ACHN (cell line): ENCODE results near the gene TLE3.

Experiments
- DNase-seq: peaks from one replicate; pipeline ENCODE4 v3.0.0-alpha.2; 2015
- in situ Hi-C: cut with HindIII; loops from 2 replicates; pipeline ENCODE4 v1.10.0; 2017; ENCODE audit warnings: low sequenced_read_pairs, low pct_ligation_motif_present, low pct_unique_long_range_greater_than_20kb

The TLE3 gene

GRCh38 chr15:70044168-70044567, 53.5 kb downstream of the TLE3 start:
- in situ Hi-C loops = no loop called here

DNA sequence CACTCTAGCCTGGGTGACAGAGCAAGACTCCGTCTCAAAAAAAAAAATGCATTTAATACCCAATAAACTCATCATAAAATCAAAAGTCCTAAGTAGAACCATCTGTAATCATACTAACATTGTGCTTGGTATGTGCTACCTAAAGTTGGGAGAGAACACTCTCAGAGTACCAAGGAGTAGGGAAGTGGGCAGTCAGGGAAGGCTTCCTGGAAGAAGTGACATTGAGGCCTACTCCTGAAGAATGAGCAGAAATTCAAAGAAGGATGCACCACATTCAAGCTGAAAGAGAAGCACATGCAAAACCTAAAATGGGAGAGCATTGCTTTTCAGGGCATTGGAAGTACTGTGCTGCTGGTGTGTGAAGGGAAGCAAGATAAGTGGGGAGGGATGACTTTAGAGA, 54.1 kb downstream of the TLE3 start:
- no peak for DNase-seq

More at GRCh38 chr15:70044168-70044567, 53.5 kb downstream of the TLE3 start:
- DNase-seq = no peak

DNA sequence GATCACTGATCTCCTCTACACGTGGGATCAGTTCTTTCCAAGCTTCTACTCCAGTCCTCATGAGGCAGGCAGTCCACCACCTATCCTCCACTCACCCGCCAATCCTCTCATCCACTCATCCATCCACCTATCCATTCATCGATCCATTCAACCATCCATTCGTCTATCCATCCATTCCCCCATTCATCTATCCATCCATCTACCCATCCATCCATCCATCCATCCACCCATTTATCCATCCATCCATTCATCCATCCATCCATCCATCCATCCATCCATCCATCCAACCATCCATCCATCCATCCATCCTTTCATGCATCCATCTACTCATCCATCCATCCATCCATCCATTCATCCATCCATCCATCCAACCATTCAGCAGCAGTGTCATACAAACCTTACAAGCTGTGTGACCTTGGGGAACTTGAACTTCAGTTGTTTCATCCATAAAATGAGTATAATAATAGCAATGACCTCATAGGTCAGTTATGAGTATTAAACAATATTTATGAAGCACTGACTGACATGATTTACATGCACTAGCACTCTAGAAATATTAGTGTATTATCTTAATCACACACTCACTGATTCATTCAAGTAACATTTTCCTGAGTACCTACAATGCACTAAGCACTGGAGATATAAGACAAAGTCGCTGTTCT, 55.0 kb downstream of the TLE3 start:
- in situ Hi-C loops = no loop called here

More for the DNA sequence above, 54.1 kb downstream of the TLE3 start:
- in situ Hi-C loops = no loop called here

GRCh38 chr15:70039917-70040316, 57.8 kb downstream of the TLE3 start:
- in situ Hi-C loops = no loop called here
- no peak for DNase-seq

More for the DNA sequence above, 55.0 kb downstream of the TLE3 start:
- no peak for DNase-seq

DNA sequence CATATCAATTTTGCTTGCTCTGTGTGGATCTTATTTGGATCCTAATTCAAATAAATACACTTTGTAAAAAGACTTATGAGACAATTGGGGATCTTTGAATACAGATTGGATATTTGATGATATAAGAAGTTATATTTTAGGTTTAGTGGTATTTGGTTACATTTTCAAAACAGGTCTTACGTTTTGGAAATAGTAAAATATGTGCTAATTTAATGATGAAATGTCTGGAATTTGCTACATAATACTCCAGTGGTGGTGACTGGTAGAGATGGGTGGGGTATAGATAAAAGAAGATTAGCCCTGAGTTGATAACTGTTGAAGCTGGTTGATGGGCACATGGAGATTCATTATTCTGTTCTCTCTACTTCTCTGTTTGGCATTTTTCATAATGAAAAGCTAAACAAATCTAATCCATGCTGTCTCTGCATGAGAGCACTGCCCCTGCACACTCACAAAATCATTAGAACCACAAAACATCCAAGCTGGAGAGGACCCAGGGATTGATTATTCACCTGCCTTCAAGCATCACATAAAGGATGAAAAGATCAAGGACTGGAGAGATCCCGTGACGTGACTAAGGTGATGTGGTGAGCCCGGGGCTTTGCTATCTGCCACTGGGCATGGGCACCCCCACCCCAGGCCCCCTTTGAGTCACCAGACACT, 58.9 kb downstream of the TLE3 start:
- in situ Hi-C loops = no loop called here
- DNase-seq = no peak

- DNase-seq = no peak
- in situ Hi-C loops = no loop called here
Observed at GRCh38 chr15:70037292-70037640, 60.5 kb downstream of the TLE3 start.

DNA sequence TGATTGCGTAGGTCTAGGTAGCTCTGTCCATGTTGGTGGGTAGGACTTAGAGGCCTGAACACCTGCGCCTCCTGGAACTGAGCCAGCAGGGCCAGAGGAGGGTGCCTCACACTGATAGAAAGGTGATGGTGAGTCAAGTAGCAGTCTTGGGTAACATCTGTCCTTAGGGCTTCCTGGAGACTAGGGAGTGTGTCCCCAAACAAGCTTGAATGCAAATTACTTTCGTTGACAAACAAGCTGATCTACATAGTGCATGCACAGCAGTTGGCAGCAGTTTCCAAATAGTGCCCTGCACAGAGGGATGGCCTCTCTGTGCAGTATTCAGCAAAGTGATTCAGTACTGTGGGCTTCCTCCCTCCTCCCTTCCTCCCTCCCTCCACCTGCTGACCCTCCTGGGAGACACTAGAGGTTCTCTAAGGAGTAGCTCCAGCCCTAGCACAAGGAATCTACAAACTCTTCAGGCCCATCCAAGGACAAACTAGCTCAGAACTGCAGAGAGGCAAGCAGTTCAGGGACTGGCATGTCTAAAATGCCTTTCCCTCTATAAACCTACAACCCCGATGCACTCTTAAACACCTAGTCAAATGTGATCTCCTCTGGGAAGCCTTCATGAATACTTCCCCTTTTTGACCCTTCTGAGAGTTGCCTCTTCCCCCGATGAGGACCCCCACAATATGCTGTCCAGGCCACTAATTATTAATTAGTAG, 61.0 kb downstream of the TLE3 start:
- DNase-seq = no peak
- in situ Hi-C loops = no loop called here

- no peak for DNase-seq
- in situ Hi-C loops = no loop called here
Observed at GRCh38 chr15:70035719-70036077, 62.0 kb downstream of the TLE3 start.

GRCh38 chr15:70035051-70035718, 62.5 kb downstream of the TLE3 start:
- in situ Hi-C loops = no loop called here
- no peak for DNase-seq

DNA sequence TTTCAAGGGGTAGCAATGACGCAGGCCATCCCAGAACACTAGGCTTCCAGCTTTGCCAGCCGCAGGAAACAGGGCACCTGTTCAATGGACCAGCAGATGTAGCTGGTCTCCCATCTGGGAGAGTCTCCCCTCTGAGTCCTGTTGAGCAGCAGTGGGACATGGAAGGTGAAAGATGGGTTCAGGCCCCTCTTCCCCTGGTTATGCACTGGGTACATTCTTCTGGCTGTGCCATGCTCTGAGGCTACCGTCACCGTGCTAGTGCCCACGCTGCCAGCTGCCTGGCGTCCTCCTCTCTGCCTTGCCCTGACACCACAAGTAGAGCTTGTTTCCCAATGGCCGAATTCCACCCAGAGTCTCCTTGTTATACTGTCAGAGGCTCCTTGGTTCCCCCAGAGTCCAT, 63.1 kb downstream of the TLE3 start:
- DNase-seq = no peak
- in situ Hi-C loops = no loop called here

DNA sequence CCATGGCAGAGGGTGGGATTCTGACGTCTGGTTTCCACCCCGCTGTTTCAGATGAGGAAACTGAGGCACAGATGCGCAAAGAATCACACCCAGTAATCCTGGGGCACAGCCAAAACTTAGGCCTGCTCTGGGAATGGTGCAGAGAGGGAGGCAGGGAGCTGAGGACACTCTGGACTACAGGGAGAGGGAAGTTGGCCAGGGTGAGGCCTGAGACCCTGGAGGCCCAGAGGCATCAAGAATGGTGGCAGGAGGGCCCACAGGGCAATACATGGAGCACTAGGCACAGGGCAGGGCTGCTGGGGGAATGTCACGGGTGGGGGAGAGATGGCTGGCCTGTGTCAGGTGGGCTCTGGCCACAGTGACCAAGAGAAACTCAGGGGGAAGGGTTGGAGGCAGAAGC, 63.6 kb downstream of the TLE3 start:
- no peak for DNase-seq
- in situ Hi-C loops = no loop called here

- no peak for DNase-seq
- in situ Hi-C loops = no loop called here
Observed at GRCh38 chr15:70033529-70034140, 64.1 kb downstream of the TLE3 start.

DNA sequence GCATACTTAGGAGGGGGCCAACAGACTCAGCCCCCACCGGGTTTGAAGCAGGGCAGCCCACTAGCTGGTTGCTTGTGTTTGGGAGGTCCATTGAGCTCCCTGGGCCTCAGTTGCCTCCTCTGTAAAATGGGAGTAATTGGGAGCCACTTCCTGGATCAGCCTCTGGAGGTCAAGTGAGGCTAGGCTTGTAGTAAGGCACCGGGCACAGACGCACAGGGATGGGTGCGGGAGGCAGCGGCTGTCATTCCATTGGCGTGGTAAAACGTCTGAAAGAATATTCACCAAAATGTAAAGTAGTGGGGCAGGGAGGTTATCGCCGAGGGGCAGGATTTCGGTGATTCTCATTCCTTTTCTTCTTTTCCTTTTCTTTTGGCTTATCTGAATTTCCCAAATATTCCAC, 64.6 kb downstream of the TLE3 start:
- in situ Hi-C loops = no loop called here
- DNase-seq = no peak

- DNase-seq = no peak
- in situ Hi-C loops = no loop called here
Observed at GRCh38 chr15:70032509-70032908, 65.2 kb downstream of the TLE3 start.

DNA sequence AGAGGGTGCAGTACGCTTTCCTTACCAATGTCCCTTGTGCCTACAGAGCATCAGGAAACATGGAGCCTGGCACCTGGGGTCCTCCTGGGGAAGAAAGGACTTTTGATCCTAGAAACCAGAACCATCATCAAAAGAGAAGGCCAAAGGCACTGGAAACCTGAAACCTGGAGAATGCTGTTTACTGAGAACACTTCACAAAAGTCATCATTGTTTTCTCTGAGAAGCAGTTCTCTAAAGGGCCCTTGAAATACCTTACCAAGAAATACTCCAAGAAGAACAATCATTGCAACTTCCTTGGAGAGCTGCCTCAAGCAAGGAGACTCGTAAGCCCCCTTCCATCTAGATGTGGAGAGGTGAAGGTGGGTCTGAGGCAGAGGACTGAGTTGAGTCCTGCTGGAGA, 66.0 kb downstream of the TLE3 start:
- in situ Hi-C loops = no loop called here
- no peak for DNase-seq

DNA sequence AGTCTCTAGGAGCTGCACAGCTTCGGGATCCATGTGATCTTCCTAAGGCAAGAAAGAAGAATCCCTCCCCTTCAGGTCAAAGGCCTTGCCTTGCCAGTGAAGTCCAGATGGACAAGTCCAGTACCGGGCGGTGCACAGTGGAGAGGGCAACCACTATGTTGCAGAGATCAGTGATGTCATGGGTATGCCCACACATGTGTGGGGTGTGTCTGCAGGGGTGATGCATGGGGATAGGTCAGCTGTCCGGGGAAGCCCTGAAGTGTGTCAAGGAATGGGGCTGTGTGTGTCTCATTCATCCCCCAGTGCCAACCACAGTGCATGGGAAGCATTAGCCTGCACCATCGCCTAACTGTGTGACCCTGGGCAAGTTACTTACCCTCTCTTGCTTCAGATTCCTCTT, 66.5 kb downstream of the TLE3 start:
- in situ Hi-C loops = no loop called here
- DNase-seq = no peak

- no peak for DNase-seq
- in situ Hi-C loops = no loop called here
Observed at GRCh38 chr15:70030851-70031250, 66.9 kb downstream of the TLE3 start.

- in situ Hi-C loops = no loop called here
- no peak for DNase-seq
Observed at GRCh38 chr15:70029297-70029701, 68.4 kb downstream of the TLE3 start.

- in situ Hi-C loops = no loop called here
Observed at GRCh38 chr15:70027518-70027917, 70.2 kb downstream of the TLE3 start.

More at GRCh38 chr15:70027518-70027917, 70.2 kb downstream of the TLE3 start:
- no peak for DNase-seq
